IPS-20b (cell line): ENCODE data around the gene PPCDC.

Experiments
- H3K27ac ChIP-seq: one replicate; pipeline ENCODE4 v1.5.1; 2013; ENCODE audit warnings: low read length
- H3K27me3 ChIP-seq: 2 replicates; pipeline ENCODE4 v1.6.1; 2013; ENCODE audit warnings: mild to moderate bottlenecking, low read length, inconsistent platforms; ENCODE audit not compliant: insufficient read depth
- H3K36me3 ChIP-seq: 2 replicates; pipeline ENCODE4 v1.6.1; 2013; ENCODE audit warnings: low read depth, mild to moderate bottlenecking, inconsistent platforms, low read length, moderate library complexity; ENCODE audit not compliant: insufficient read depth
- H3K4me1 ChIP-seq: 2 replicates; pipeline ENCODE4 v1.6.1; 2013; ENCODE audit warnings: mild to moderate bottlenecking, control low read depth, inconsistent platforms, low read length, moderate library complexity; ENCODE audit not compliant: insufficient read depth
- H3K4me3 ChIP-seq: 2 replicates; pipeline ENCODE4 v1.5.1; 2013; ENCODE audit warnings: mild to moderate bottlenecking, low read length, inconsistent platforms
- H3K9ac ChIP-seq: 2 replicates; pipeline ENCODE4 v1.6.1; 2013; ENCODE audit warnings: low read depth, mild to moderate bottlenecking, inconsistent platforms, low read length, moderate library complexity
- H3K9me3 ChIP-seq: 2 replicates; pipeline ENCODE4 v1.6.1; 2013; ENCODE audit warnings: mild to moderate bottlenecking, low read depth, low read length, inconsistent platforms; ENCODE audit not compliant: insufficient read depth

Gene PPCDC

GRCh38 chr15:75098404-75098803 is 75.0 kb downstream of the PPCDC start:
- Histone ChIP-seq H3K36me3 (no peaks in the 10 kb centered on the region), H3K9me3 (no peaks in the 10 kb centered on the region), H3K27ac (no peak overlapping the region), H3K4me1 (no peaks in the 10 kb centered on the region), H3K9ac (no peak overlapping the region), H3K27me3 (no peaks in the 10 kb centered on the region), H3K4me3 (no peak overlapping the region)
